Measurements from ENCODE around the gene BIRC3. TPM values are rescaled to one million over a fixed set of nuclear protein-coding genes. Genes with fewer than 3 reads are reported as not detected.

The BIRC3 gene
- total and polyA plus RNA-seq, 5 donors from 2014 or later: 107 to 239 (median 128) TPM

Other genes starting within 250 kb of the BIRC3 start
- gene YAP1, start 207.0 kb upstream of the BIRC3 start, total RNA-seq: not detected
- not detected for gene YAP1, start 207.0 kb upstream of the BIRC3 start, polyA plus RNA-seq
- gene BIRC2, start 29.7 kb downstream of the BIRC3 start, total RNA-seq: 105 TPM
- 10 to 100 TPM; 33.0 to 48.3 (median 44.9) TPM for gene BIRC2, start 29.7 kb downstream of the BIRC3 start, polyA plus RNA-seq
- gene TMEM123, start 135.3 kb downstream of the BIRC3 start, total RNA-seq: 330 TPM
- gene TMEM123, start 135.3 kb downstream of the BIRC3 start, polyA plus RNA-seq: 100 to 1,000 TPM; 583 to 771 (median 683) TPM
- not detected for gene MMP7, start 213.3 kb downstream of the BIRC3 start, total RNA-seq
- gene MMP7, start 213.3 kb downstream of the BIRC3 start, polyA plus RNA-seq: under 1 TPM in 1 of 4 donors, not detected in 3; 0.16 TPM

Measured in CD4-positive, CD25-positive, alpha-beta regulatory T cell (primary cell).